GM12801 (cell line): ENCODE measurements around the gene DCTN1.

Experiments
- TF ChIP-seq, protein P1 (sequence below): IDR thresholded peaks from one replicate; pipeline ENCODE4 v1.5.1; 2011; ENCODE audit warnings: control low read depth; ENCODE audit not compliant: insufficient read length; ENCODE audit errors: extremely low read depth

DCTN1 gene

DNA sequence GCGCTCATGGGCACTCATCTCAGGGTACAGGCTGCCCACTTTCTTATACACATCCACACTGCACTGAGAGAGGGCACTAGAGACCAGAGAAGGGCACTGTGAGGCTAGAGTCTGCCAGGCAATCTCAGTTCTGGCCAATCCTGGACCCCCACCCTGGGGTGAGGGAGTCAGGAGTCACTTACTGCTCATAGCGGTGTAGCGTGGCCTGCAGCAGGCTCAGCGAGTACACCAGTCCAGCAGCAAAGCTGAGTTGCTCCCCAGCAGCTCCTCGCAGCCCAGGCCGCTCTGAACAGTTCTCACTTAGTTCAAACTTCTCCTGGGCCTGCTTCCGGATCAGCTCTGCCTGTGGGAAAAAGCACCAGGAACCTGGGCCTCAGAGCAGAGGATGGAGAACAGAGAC lies 12.3 kb downstream of the DCTN1 start:
- TF ChIP-seq, protein P1, sequence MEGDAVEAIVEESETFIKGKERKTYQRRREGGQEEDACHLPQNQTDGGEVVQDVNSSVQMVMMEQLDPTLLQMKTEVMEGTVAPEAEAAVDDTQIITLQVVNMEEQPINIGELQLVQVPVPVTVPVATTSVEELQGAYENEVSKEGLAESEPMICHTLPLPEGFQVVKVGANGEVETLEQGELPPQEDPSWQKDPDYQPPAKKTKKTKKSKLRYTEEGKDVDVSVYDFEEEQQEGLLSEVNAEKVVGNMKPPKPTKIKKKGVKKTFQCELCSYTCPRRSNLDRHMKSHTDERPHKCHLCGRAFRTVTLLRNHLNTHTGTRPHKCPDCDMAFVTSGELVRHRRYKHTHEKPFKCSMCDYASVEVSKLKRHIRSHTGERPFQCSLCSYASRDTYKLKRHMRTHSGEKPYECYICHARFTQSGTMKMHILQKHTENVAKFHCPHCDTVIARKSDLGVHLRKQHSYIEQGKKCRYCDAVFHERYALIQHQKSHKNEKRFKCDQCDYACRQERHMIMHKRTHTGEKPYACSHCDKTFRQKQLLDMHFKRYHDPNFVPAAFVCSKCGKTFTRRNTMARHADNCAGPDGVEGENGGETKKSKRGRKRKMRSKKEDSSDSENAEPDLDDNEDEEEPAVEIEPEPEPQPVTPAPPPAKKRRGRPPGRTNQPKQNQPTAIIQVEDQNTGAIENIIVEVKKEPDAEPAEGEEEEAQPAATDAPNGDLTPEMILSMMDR = no peak

DNA sequence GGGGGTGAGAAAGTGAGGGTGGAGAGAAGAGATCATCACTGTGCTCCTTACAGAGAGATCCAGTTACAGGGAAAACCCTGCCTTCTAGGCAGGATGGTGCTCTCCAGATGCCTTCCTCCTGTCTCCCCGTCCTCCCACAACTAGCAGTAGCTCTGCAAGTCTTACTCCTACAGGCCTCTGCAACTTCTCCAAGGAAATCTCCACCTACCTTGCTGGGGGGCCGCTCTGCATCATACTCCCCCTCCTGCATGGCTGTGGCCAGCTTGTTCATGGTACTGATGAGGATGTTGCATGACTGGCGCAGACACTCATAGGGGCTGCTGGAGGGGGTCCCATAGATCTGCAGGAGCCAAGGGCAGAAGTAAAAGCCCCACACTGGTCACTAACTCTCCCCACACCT lies 14.1 kb downstream of the DCTN1 start:
- TF ChIP-seq, protein P1 = no peak

DNA sequence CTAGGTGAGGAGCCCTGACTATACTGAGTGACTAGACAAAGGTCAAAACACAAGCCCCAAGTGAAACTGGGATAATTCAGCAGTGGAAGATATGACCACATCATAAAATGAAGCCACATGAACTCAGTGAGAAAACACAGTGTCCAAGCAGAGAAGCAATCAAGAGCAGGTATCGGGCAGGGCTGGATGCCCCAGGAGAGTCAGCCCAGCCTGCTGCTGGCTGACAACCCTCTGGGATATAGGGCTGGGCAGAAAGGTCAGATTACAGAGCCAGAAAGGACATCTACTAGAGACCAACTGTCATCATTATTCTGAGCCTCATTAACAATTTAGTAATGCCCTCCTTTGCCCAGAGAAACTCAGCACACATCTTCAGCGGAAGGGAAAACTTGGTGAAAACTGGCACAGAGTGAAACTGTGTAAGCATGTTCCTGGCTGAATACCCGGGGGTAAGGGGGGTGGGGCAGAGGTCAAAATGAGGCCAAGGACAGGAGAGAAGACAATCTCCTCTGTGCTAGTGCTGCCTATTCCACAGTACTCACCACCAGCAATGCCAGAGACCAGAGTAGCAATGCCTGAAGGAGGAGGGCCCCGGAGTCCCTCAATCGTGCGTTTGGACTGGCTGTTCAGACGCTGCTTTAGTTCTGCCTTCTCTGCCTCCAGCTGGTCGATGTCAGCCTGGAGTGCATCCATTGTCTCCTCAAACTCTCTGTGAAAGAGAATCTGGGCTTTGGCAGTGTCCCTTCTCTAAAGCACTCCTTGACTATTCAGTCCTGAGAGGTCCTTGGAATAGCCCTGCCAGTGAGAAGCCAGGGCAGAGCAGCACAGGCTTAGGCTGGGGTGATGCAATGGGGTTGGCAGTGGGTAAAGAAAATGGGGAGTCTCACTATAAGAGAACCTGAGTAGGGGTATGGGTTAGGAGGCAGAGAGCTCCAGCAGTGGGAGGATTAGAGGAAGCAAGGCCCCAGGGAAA lies 15.3 kb downstream of the DCTN1 start:
- TF ChIP-seq, protein P1 = no peak

DNA sequence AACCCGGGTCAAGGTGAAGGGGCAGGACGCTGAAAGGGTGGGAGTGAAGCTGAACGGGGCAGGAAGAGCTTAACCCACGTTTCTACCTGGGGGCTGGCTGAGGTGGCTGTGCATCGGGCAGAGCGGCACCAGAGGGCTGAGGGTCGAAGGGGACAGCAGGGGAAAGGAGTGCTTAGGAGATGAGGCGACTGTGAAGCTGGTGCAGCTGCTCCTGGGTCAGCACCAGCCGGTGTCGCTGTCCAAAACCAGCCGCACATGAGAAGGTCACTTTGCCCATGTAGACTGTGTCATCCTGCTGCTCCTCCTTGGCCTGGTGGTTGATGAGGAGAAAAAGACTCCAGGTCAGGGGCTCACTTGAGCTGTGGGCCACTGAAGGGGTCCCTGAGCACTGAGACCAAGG lies 18.8 kb downstream of the DCTN1 start:
- TF ChIP-seq, protein P1 = no peak

DNA sequence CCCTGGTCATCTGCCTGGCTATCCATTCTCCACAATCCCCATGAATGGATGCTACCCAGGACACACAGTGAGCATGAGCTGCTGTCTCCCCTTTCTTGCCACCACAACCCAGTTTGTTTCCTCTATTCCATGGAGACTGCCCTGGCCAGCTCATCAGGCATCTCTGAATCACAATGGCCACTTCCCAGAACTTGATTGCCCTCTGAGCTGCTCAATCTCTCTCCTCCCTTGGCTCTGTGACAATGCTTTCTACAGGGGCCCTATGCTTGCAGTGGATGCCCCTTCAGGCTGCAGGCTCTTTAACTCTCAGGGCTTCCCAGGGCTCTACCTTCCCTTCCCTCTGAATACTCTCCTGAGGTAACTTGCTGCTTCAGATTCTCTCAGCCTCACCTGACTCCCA lies 22.5 kb downstream of the DCTN1 start:
- TF ChIP-seq, protein P1 = no peak

DNA sequence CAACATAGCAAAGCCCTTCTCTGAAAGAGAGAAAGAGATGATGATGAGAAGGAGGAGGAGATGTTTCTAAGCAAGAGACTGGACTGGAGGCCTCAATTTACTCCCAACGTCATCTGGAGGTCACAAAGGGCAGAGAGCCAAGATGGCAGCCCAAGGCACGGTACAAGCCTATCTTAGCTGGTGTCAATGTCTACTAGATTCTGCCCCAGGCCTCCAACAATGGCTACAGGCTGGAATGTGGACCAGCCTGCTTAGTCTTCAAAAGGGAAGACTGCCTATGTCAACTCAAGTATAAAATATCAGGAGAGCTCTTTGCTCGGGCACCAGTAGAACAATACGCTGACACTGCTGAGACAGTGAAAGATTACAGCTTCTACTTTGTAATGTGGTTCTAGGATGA lies 30.2 kb downstream of the DCTN1 start:
- TF ChIP-seq, protein P1 = no peak

DNA sequence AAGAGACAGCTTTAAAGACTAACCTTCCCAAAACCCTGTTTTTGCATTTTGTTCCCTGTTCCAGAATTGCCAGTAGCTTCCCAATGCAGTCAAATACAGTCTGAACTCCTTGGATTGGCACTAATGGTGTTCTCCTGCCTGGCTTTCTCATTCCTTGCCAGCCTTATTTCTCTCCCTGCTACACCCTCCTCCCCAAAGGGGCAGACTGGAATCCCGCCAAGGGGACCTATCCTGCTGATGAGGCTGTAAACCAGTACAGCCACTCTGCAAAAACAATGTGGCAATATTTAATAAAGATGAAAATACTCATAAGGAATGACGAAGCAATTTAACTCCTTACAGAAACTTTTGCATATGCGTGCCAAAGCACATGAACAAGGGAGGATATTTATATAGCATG lies 32.4 kb downstream of the DCTN1 start:
- TF ChIP-seq, protein P1 = no peak
